OCI-LY3 (cell line): ENCODE measurements around the gene LDAF1.
"Not testable (repeated sequence)": the region's sequence is repeated elsewhere in the genome, so short reads cannot be mapped to it uniquely, and the experiment has no call there.

Experiments used
- EZH2phosphoT487 ChIP-seq: fragments of 200-600 bp; shearing (Covaris generic); IDR thresholded peaks from 2 replicates; pipeline ENCODE4 v1.6.1; 2018; ENCODE audit warnings: antibody characterized with exemption, mixed run types, low read depth
- TF ChIP-seq, protein P1 (sequence below): fragments of 200-600, 300-600 bp; sonication (generic); IDR thresholded peaks from 2 replicates; pipeline ENCODE4 v1.5.1; 2014; ENCODE audit warnings: antibody characterized with exemption, low read length, low read depth

DNA sequence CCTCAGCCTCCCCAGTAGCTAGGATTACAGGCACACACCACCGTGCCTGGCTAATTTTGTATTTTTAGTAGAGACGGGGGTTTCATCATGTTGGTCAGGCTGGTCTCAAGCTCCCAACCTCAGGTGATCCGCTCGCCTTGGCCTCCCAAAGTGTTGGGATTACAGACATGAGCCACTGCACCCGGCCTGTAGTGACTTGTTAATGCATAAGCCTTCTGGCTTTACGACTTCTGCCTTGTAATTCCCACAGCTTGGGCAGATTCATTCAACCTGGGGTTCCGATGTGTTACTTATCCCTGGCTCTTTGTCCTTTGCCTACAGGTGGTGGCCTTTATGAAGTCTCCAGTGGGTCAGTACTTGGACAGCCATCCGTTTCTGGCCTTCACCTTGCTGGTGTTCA is 11.6 kb downstream of the LDAF1 start:
- TF ChIP-seq, protein P1, sequence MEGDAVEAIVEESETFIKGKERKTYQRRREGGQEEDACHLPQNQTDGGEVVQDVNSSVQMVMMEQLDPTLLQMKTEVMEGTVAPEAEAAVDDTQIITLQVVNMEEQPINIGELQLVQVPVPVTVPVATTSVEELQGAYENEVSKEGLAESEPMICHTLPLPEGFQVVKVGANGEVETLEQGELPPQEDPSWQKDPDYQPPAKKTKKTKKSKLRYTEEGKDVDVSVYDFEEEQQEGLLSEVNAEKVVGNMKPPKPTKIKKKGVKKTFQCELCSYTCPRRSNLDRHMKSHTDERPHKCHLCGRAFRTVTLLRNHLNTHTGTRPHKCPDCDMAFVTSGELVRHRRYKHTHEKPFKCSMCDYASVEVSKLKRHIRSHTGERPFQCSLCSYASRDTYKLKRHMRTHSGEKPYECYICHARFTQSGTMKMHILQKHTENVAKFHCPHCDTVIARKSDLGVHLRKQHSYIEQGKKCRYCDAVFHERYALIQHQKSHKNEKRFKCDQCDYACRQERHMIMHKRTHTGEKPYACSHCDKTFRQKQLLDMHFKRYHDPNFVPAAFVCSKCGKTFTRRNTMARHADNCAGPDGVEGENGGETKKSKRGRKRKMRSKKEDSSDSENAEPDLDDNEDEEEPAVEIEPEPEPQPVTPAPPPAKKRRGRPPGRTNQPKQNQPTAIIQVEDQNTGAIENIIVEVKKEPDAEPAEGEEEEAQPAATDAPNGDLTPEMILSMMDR, result not testable (repeated sequence)
- not testable (repeated sequence) for TF ChIP-seq EZH2phosphoT487
